ENCODE data around the gene PSMG3.

PSMG3 gene

GRCh38 chr7:1550846-1551155 is 19.0 kb downstream of the PSMG3 start:
- Histone ChIP-seq H3K4me3 (ENCODE audit: insufficient read length, low read depth) (no peak overlapping the region), H3K9me3 (ENCODE audit: insufficient read depth, low read length) (no peaks in the 10 kb centered on the region), H3K9ac (ENCODE audit: insufficient read length, low read depth) (no peak overlapping the region), H3K27me3 (ENCODE audit: insufficient read depth, insufficient read length) (no peaks in the 10 kb centered on the region), H3K4me1 (ENCODE audit: insufficient read depth, insufficient read length) (peaks cover 26% of the 10 kb centered on the region), H3K36me3 (ENCODE audit: insufficient read depth, insufficient read length, low read length) (peaks cover 3% of the 10 kb centered on the region)
- TF ChIP-seq SUZ12 (IDR thresholded peaks at IDR 0.05; ENCODE audit: extremely low read depth, insufficient read depth, insufficient read length): no peak
- TF ChIP-seq ZNF274 (IDR thresholded peaks at IDR 0.05; ENCODE audit: low read depth, low read length): no peak
- no peak for TF ChIP-seq YY1 (IDR thresholded peaks at IDR 0.05; ENCODE audit: insufficient read depth, insufficient read length)
- no peak for DNase-seq (ENCODE audit: low read depth, low spot score)

GRCh38 chr7:1550005-1550845 is 19.6 kb downstream of the PSMG3 start:
- Histone ChIP-seq H3K4me3 (ENCODE audit: insufficient read length, low read depth) (no peak overlapping the region), H3K27me3 (ENCODE audit: insufficient read depth, insufficient read length) (no peaks in the 10 kb centered on the region), H3K36me3 (ENCODE audit: insufficient read depth, insufficient read length, low read length) (peaks cover 3% of the 10 kb centered on the region), H3K9ac (ENCODE audit: insufficient read length, low read depth) (no peak overlapping the region), H3K9me3 (ENCODE audit: insufficient read depth, low read length) (no peaks in the 10 kb centered on the region), H3K4me1 (ENCODE audit: insufficient read depth, insufficient read length) (peaks cover 21% of the 10 kb centered on the region)
- TF ChIP-seq SUZ12 (IDR thresholded peaks at IDR 0.05; ENCODE audit: extremely low read depth, insufficient read depth, insufficient read length): no peak
- TF ChIP-seq ZNF274 (IDR thresholded peaks at IDR 0.05; ENCODE audit: low read depth, low read length): no peak
- TF ChIP-seq YY1 (IDR thresholded peaks at IDR 0.05; ENCODE audit: insufficient read depth, insufficient read length): no peak
- DNase-seq (ENCODE audit: low read depth, low spot score): no peak

GRCh38 chr7:1549357-1550004 is 20.4 kb downstream of the PSMG3 start:
- no peak overlapping the region for H3K9ac ChIP-seq (ENCODE audit: insufficient read length, low read depth)
- H3K4me1 ChIP-seq (ENCODE audit: insufficient read depth, insufficient read length): peaks cover 19% of the 10 kb centered on the region
- no peak overlapping the region for H3K4me3 ChIP-seq (ENCODE audit: insufficient read length, low read depth)
- TF ChIP-seq YY1 (IDR thresholded peaks at IDR 0.05; ENCODE audit: insufficient read depth, insufficient read length): no peak
- TF ChIP-seq ZNF274 (IDR thresholded peaks at IDR 0.05; ENCODE audit: low read depth, low read length): no peak
- no peak for TF ChIP-seq SUZ12 (IDR thresholded peaks at IDR 0.05; ENCODE audit: extremely low read depth, insufficient read depth, insufficient read length)
- H3K27me3 ChIP-seq (ENCODE audit: insufficient read depth, insufficient read length): no peaks in the 10 kb centered on the region
- no peak for DNase-seq (ENCODE audit: low read depth, low spot score)
- H3K9me3 ChIP-seq (ENCODE audit: insufficient read depth, low read length): no peaks in the 10 kb centered on the region
- H3K36me3 ChIP-seq (ENCODE audit: insufficient read depth, insufficient read length, low read length): peaks cover 5% of the 10 kb centered on the region

DNA sequence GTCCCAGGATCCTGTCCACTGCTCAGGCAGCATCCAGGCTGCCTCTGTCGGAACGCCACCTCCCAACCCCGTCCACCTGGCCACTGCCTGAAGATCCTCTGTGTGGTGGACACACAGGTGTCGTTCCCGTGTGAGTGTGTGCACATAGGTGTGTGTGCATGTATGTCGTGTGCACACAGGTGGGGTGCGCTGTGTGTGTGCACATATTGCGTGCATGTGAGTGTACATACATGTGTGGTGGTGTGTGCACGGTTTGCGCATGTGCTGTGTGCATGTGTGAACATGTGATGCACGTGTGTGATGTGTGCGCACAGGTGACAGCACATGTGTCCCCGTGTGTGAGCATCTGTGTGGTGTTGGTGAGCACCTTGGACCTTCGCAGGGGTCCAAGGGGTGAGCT is 20.9 kb downstream of the PSMG3 start:
- TF ChIP-seq SUZ12 (IDR thresholded peaks at IDR 0.05; ENCODE audit: extremely low read depth, insufficient read depth, insufficient read length): no peak
- TF ChIP-seq ZNF274 (IDR thresholded peaks at IDR 0.05; ENCODE audit: low read depth, low read length): no peak
- no peak for TF ChIP-seq YY1 (IDR thresholded peaks at IDR 0.05; ENCODE audit: insufficient read depth, insufficient read length)
- Histone ChIP-seq H3K27me3 (ENCODE audit: insufficient read depth, insufficient read length) (no peaks in the 10 kb centered on the region), H3K9me3 (ENCODE audit: insufficient read depth, low read length) (no peaks in the 10 kb centered on the region), H3K36me3 (ENCODE audit: insufficient read depth, insufficient read length, low read length) (peaks cover 6% of the 10 kb centered on the region), H3K4me1 (ENCODE audit: insufficient read depth, insufficient read length) (peaks cover 18% of the 10 kb centered on the region), H3K4me3 (ENCODE audit: insufficient read length, low read depth) (no peak overlapping the region), H3K9ac (ENCODE audit: insufficient read length, low read depth) (no peak overlapping the region)
- no peak for DNase-seq (ENCODE audit: low read depth, low spot score)

DNA sequence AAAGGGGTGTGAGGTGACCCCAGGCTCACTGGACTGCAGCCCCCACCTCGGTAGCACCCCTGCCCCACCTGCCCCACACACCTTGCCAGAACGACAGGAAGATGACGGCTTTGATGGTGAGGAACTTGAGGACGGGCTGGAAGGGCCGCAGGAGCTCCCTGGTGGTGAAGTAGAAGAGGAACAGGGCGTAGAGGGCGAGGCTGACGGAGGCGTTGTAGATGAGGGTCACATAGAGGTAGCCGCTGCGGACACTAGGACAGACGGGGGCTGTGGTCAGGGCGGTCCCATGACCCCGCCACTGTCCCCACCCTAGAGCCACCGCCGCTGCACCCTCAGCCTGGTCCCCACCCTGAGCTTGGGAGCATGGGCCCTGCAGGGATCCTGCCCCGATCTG is 21.4 kb downstream of the PSMG3 start:
- Histone ChIP-seq H3K9ac (ENCODE audit: insufficient read length, low read depth) (no peak overlapping the region), H3K27me3 (ENCODE audit: insufficient read depth, insufficient read length) (no peaks in the 10 kb centered on the region), H3K36me3 (ENCODE audit: insufficient read depth, insufficient read length, low read length) (peaks cover 8% of the 10 kb centered on the region), H3K4me1 (ENCODE audit: insufficient read depth, insufficient read length) (peaks cover 16% of the 10 kb centered on the region), H3K9me3 (ENCODE audit: insufficient read depth, low read length) (no peaks in the 10 kb centered on the region), H3K4me3 (ENCODE audit: insufficient read length, low read depth) (no peak overlapping the region)
- TF ChIP-seq ZNF274 (IDR thresholded peaks at IDR 0.05; ENCODE audit: low read depth, low read length) (no peak), YY1 (IDR thresholded peaks at IDR 0.05; ENCODE audit: insufficient read depth, insufficient read length) (no peak), SUZ12 (IDR thresholded peaks at IDR 0.05; ENCODE audit: extremely low read depth, insufficient read depth, insufficient read length) (no peak)
- no peak for DNase-seq (ENCODE audit: low read depth, low spot score)

GRCh38 chr7:1547777-1548437 is 21.9 kb downstream of the PSMG3 start:
- no peak overlapping the region for H3K4me3 ChIP-seq (ENCODE audit: insufficient read length, low read depth)
- peaks cover 16% of the 10 kb centered on the region for H3K4me1 ChIP-seq (ENCODE audit: insufficient read depth, insufficient read length)
- peaks cover 13% of the 10 kb centered on the region for H3K36me3 ChIP-seq (ENCODE audit: insufficient read depth, insufficient read length, low read length)
- no peaks in the 10 kb centered on the region for H3K27me3 ChIP-seq (ENCODE audit: insufficient read depth, insufficient read length)
- no peaks in the 10 kb centered on the region for H3K9me3 ChIP-seq (ENCODE audit: insufficient read depth, low read length)
- no peak for DNase-seq (ENCODE audit: low read depth, low spot score)
- no peak overlapping the region for H3K9ac ChIP-seq (ENCODE audit: insufficient read length, low read depth)
- TF ChIP-seq ZNF274 (IDR thresholded peaks at IDR 0.05; ENCODE audit: low read depth, low read length) (no peak), SUZ12 (IDR thresholded peaks at IDR 0.05; ENCODE audit: extremely low read depth, insufficient read depth, insufficient read length) (no peak), YY1 (IDR thresholded peaks at IDR 0.05; ENCODE audit: insufficient read depth, insufficient read length) (no peak)

Measured in NT2/D1 (cell line).